GM12875 (cell line): ENCODE measurements around the gene CDK17.

Source experiments
- H3K4me3 ChIP-seq: one replicate; pipeline ENCODE4 v1.5.1; 2011; ENCODE audit warnings: low read depth, low read length, control low read depth
- TF ChIP-seq, protein P1 (sequence below): IDR thresholded peaks from 2 replicates; pipeline ENCODE4 v1.5.1; 2011; ENCODE audit warnings: low read depth, mild to moderate bottlenecking, control low read depth, inconsistent platforms, low read length, moderate library complexity, borderline replicate concordance; ENCODE audit not compliant: insufficient read depth

The CDK17 gene

DNA sequence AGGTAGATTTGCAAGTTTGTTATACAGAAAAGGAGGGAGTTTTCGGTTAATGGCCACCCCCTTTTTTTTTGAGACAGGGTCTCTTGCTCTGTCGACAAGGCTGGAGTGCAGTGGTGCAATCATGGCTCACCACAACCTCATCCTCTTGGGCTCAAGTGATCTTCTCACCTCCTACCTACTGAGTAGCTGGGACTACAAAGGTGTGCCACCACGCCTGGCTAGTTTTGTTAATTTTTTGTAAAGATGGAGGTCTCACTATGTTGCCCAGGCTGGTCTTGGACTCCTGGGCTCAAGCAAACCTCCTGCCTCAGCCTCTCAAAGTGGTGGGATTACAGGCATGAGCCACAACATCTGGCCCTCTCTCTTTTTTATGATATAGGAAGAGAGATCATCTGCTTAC lies 94.6 kb downstream of the CDK17 start:
- TF ChIP-seq, protein P1, sequence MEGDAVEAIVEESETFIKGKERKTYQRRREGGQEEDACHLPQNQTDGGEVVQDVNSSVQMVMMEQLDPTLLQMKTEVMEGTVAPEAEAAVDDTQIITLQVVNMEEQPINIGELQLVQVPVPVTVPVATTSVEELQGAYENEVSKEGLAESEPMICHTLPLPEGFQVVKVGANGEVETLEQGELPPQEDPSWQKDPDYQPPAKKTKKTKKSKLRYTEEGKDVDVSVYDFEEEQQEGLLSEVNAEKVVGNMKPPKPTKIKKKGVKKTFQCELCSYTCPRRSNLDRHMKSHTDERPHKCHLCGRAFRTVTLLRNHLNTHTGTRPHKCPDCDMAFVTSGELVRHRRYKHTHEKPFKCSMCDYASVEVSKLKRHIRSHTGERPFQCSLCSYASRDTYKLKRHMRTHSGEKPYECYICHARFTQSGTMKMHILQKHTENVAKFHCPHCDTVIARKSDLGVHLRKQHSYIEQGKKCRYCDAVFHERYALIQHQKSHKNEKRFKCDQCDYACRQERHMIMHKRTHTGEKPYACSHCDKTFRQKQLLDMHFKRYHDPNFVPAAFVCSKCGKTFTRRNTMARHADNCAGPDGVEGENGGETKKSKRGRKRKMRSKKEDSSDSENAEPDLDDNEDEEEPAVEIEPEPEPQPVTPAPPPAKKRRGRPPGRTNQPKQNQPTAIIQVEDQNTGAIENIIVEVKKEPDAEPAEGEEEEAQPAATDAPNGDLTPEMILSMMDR: no peak
- H3K4me3 ChIP-seq: no peak overlapping the region

DNA sequence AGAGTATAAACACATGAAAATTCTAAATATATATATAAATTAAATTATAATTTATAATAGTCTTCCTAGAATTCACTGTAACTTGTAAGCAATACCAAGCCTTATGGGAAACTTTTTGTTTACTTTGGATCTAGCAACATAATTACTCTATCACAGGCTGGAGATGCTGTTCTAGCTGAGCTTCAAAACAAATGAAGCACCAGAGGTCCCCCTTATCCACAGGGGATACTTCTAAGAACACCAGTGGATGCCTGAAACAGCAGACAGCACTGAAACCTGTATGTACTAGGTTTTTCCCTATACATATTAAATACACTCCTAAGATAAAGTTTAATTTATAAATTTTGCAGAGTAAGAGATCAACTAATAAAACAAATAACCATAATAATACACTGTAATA lies 96.6 kb downstream of the CDK17 start:
- TF ChIP-seq, protein P1: no peak

DNA sequence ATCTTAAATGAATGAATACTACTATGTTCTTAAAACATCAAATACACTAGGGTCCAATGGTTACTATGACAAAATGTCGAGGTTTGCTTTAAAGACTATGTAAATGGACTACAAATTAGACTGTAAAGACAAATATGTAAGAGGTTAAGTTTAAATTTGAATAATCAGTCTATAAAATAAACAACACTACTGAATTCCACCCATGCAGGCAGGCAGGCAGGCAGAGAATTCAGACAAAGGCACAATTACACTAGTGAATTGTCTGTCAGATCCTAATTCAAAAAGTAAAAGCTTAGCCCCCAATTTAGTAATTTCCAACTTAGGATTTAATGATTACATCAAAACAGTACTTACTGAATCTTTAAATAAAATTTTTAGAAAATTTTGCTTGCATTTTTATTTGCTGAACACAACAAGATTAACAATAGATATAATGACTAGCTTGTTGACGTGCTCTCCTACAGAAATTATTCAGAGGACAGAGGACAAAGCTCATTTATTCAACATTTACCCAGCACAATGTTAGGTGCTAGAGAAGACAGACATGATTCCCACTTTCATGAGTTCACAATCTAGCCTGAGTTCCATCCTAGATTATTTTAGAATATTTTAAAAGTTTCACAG lies 97.4 kb downstream of the CDK17 start:
- TF ChIP-seq, protein P1: no peak
- H3K4me3 ChIP-seq: no peak overlapping the region

More for the DNA sequence above, 96.6 kb downstream of the CDK17 start:
- H3K4me3 ChIP-seq: no peak overlapping the region

DNA sequence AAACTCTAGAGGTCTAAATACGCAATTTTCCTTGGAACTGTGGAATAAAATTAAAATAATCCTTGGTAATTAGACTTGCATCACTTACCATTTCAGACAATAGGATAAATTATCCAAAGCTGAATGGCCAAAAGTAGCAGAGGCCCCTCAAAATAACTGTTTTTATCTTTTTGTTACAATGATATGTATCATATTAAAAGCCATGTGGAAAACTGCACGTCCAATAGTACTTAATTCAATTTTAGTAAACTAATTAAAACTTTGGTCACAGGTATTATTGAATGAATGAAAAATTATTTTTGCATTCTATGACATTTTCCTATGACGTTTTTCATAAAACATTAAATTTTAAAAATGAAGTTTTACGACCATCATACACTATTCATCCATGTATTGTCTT lies 98.5 kb downstream of the CDK17 start:
- TF ChIP-seq, protein P1: no peak
- H3K4me3 ChIP-seq: no peak overlapping the region

DNA sequence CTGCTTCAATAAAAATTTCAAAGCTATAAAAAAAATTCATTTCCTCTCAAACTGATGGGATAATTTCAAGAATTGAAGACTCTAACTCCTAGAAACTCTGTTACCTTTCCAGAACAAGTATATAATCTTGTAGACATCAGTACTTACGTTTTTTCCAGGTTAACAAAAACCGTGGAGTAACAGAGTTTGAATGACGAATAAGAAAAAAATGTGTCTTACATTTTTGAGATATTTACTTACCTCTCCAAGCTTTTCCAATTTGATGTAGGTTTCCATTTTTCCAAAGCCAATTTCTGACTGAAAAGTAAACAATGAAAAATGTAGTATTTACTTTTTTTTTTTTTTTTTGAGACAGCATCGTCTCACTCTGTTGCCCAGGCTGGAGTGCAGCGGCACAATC lies 100.2 kb downstream of the CDK17 start:
- TF ChIP-seq, protein P1: no peak
- H3K4me3 ChIP-seq: no peak overlapping the region

DNA sequence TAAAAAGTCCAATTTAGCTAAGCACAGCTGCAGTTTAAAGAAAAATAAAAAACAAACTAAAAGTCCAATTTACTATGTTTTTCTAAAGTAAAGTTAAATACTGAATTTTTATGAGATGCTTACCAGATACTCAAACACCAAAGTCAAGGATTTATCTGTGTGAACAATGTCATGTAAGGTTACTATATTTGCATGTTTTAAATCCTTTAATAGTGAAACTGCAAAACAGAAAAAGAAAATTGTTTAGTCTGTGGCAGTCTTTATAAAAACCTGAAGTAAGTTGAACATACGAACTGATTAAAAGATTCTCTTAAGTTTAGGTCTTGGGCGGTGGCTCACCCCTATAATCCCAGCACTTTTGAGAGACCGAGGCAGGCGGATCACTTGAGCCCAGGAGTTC lies 102.7 kb downstream of the CDK17 start:
- TF ChIP-seq, protein P1: no peak
- no peak overlapping the region for H3K4me3 ChIP-seq

DNA sequence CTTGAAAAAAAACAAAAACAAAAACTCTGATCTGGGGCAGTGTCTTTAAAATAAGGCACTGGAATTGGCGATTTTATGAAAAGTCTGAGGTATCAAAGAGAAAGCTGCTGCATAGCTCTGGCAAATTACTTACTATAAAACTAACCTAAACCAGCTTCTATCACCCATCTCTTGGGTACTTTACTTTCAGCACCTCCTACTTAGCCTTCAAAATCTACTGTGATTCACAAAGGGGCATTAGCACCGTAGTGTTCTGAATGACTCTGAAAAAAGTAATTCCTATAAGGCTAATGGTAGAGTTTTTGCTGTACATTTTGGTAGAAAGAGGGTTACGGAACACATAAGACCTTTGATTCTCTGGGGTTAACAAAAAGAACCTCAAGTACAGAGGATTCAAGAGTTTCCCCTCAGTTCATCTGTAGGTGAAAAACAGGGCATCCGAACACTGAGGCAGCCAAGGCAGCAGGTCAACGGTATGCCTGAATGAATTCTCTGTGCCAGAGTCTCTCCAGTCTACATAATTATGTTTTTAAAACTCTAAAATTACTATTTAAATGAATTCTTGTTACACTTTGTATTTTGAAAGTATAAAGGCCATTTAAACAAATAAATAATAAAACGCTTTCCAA lies 104.6 kb downstream of the CDK17 start:
- no peak overlapping the region for H3K4me3 ChIP-seq
- TF ChIP-seq, protein P1: no peak
